Mucosa of descending colon (tissue), 3 donors: ENCODE results near the gene RASD2. TPM values are rescaled to one million over a fixed set of nuclear protein-coding genes. Genes with fewer than 3 reads are reported as not detected.

Experiments used
- ATAC-seq: fragments of 200-7000 bp; cut with Tn5 transposase; one replicate; pipeline ENCODE4 v1.9.1; 2020; ENCODE audit warnings: mild to moderate bottlenecking, moderate library complexity
- DNase-seq, 3 donors: peaks; one replicate each; pipeline ENCODE4 v3.0.0-alpha.2; 2020
- H3K36me3 ChIP-seq: fragments of 200-600 bp; one replicate; pipeline ENCODE4 v1.8.0; 2021; ENCODE audit warnings: low read depth, mild to moderate bottlenecking
- H3K4me1 ChIP-seq: fragments of 200-600 bp; one replicate; pipeline ENCODE4 v1.8.0; 2021; ENCODE audit warnings: low read depth, mild to moderate bottlenecking
- H3K4me3 ChIP-seq: fragments of 200-600 bp; one replicate; pipeline ENCODE4 v1.8.0; 2021; ENCODE audit warnings: mild to moderate bottlenecking
- H3K9me3 ChIP-seq: fragments of 200-600 bp; one replicate; pipeline ENCODE4 v1.8.0; 2021; ENCODE audit warnings: mild to moderate bottlenecking
- CTCF ChIP-seq: fragments of 200-600 bp; IDR thresholded peaks from one replicate; pipeline ENCODE4 v1.8.0; 2022; ENCODE audit warnings: antibody characterized with exemption, mild to moderate bottlenecking
- intact Hi-C, 2 donors: fragments of 100-400 bp; cut with DNase I in 1 of 2; cut with micrococcal nuclease in 1 of 2; formaldehyde crosslinking; loops; one replicate each; pipeline versions ENCODE4 v1.11.0 to v1.11.1; 2022; cut with DNase I, micrococcal nuclease
- total RNA-seq, 3 donors: library from RNA; stranded (reverse); fragmentation: NEBNext Ultra II Directional in 2 of 3; extraction: Animal tissue kit (Norgen Biotek cat#: 25700) in 2 of 3; gene quantifications; one replicate each; pipeline versions ENCODE4 v1.2.1 to v1.2.4, GENCODE V29; 2021 to 2023
- donor health status: DM: no; HTN: no; CAD: no; lungs with moderate emphysema.
- donor health status: DM: no; HTN: no; CAD: no.
- donor health status: DM: no; HTN: yes; CAD: no.

RASD2 gene
- total RNA-seq, 3 donors from 2014 or later: 11.7 to 34.0 (median 19.2) TPM

GRCh38 chr22:35587447-35587870 lies 46.8 kb downstream of the RASD2 start:
- intact Hi-C loops: no loop called here
- peak; percentile 36 for ATAC-seq
- peak in 2 of 3 donors; percentile 42 to 43 for DNase-seq
- no peaks in the 10 kb centered on the region for H3K36me3 ChIP-seq
- H3K9me3 ChIP-seq: no peaks in the 10 kb centered on the region
- no peak overlapping the region for H3K4me3 ChIP-seq
- H3K4me1 ChIP-seq: no peaks in the 10 kb centered on the region
- TF ChIP-seq CTCF: no peak

GRCh38 chr22:35587896-35588295 lies 47.3 kb downstream of the RASD2 start:
- TF ChIP-seq CTCF: no peak
- Histone ChIP-seq H3K36me3 (no peaks in the 10 kb centered on the region), H3K9me3 (no peaks in the 10 kb centered on the region), H3K4me3 (no peak overlapping the region), H3K4me1 (no peaks in the 10 kb centered on the region)
- intact Hi-C loops: no loop called here
- ATAC-seq (no peak), DNase-seq (no peak)

- intact Hi-C loops: no loop called here
- Histone ChIP-seq H3K36me3 (no peaks in the 10 kb centered on the region), H3K9me3 (no peaks in the 10 kb centered on the region), H3K4me3 (no peak overlapping the region), H3K4me1 (no peaks in the 10 kb centered on the region)
- ATAC-seq (peak; percentile 41), DNase-seq (no peak)
- no peak for TF ChIP-seq CTCF
Observed at GRCh38 chr22:35589071-35589755, 48.6 kb downstream of the RASD2 start.

GRCh38 chr22:35589756-35590093 lies 49.1 kb downstream of the RASD2 start:
- Histone ChIP-seq H3K4me1 (no peaks in the 10 kb centered on the region), H3K4me3 (no peak overlapping the region), H3K9me3 (no peaks in the 10 kb centered on the region), H3K36me3 (no peaks in the 10 kb centered on the region)
- ATAC-seq (no peak), DNase-seq (no peak)
- TF ChIP-seq CTCF: no peak
- intact Hi-C loops: no loop called here

- TF ChIP-seq CTCF: no peak
- H3K9me3 ChIP-seq: no peaks in the 10 kb centered on the region
- no peaks in the 10 kb centered on the region for H3K4me1 ChIP-seq
- H3K36me3 ChIP-seq: no peaks in the 10 kb centered on the region
- ATAC-seq (no peak), DNase-seq (no peak)
- intact Hi-C loops: no loop called here
- H3K4me3 ChIP-seq: no peak overlapping the region
Observed at GRCh38 chr22:35590634-35591295, 50.1 kb downstream of the RASD2 start.
